Immature natural killer cell (primary cell): ENCODE measurements around the gene KHNYN. TPM values are rescaled to one million over a fixed set of nuclear protein-coding genes. Genes with fewer than 3 reads are reported as not detected.
A peak's percentile ranks its signal among the peaks of the same experiment; 100 is the strongest.

Source experiments
- DNase-seq, 3 donors: peaks; one replicate each; pipeline ENCODE4 v3.0.0; 2022; ENCODE audit warnings: mixed read lengths in 1 of 3
- H3K27ac Mint-ChIP-seq, 6 donors: one replicate each; pipeline ENCODE4 v1.8.0; 2020; ENCODE audit warnings: mixed read lengths in 6 of 6, mild to moderate bottlenecking in 5 of 6, inconsistent platforms in 4 of 6, moderate library complexity in 3 of 6
- H3K27me3 Mint-ChIP-seq, 3 donors: one replicate each; pipeline ENCODE4 v1.8.0; 2020 to 2021; ENCODE audit warnings: low read depth in 3 of 3, mild to moderate bottlenecking in 3 of 3, mixed read lengths in 3 of 3, moderate library complexity in 3 of 3, inconsistent platforms in 1 of 3
- H3K36me3 Mint-ChIP-seq, 3 donors: one replicate each; pipeline ENCODE4 v1.8.0; 2020; ENCODE audit warnings: mixed read lengths in 3 of 3, inconsistent platforms in 2 of 3, mild to moderate bottlenecking in 2 of 3
- H3K4me1 Mint-ChIP-seq, 2 donors: one replicate each; pipeline ENCODE4 v1.8.0; 2020; ENCODE audit warnings: inconsistent platforms in 2 of 2, mild to moderate bottlenecking in 2 of 2, mixed read lengths in 2 of 2, moderate library complexity in 1 of 2
- H3K4me3 Mint-ChIP-seq, 5 donors: one replicate each; pipeline ENCODE4 v1.8.0; 2020; ENCODE audit warnings: mild to moderate bottlenecking in 5 of 5, mixed read lengths in 5 of 5, inconsistent platforms in 3 of 5, moderate library complexity in 3 of 5
- H3K9me3 Mint-ChIP-seq, 6 donors: one replicate each; pipeline ENCODE4 v1.8.0; 2020; ENCODE audit warnings: mild to moderate bottlenecking in 6 of 6, mixed read lengths in 6 of 6, inconsistent platforms in 4 of 6, moderate library complexity in 3 of 6
- polyA plus RNA-seq, 3 donors: library from polyadenylated mRNA; unstranded; fragments of 300-500 nt; fragmentation: Illumina TruSeq; gene quantifications; one replicate each; pipeline ENCODE4 v1.2.3, GENCODE V29; 2021

The KHNYN gene
- polyA plus RNA-seq, 3 donors from 2014 or later, result 12.5 to 28.0 (median 25.6) TPM

- no peak overlapping the region for H3K4me3 Mint-ChIP-seq
- peak in 2 of 3 donors; percentile 6 to 10 for DNase-seq
- H3K27me3 Mint-ChIP-seq, result peaks cover 0 to 5% (median 0%) of the 10 kb centered on the region in 3 donors
- H3K9me3 Mint-ChIP-seq, result no peaks in the 10 kb centered on the region
- H3K36me3 Mint-ChIP-seq, result no peaks in the 10 kb centered on the region
- peaks cover 12 to 13% of the 10 kb centered on the region in 2 donors for H3K4me1 Mint-ChIP-seq
- H3K27ac Mint-ChIP-seq, result peak overlapping the region in 2 of 6 donors; percentile 23 to 27
These were observed 33.9 kb upstream of the KHNYN start for GRCh38 chr14:24395609-24396582.

- H3K27ac Mint-ChIP-seq, result peak overlapping the region in 1 of 6 donors; percentile 26
- H3K36me3 Mint-ChIP-seq, result no peaks in the 10 kb centered on the region
- H3K4me1 Mint-ChIP-seq, result peaks cover 12 to 13% of the 10 kb centered on the region in 2 donors
- peaks cover 0 to 5% (median 4%) of the 10 kb centered on the region in 3 donors for H3K27me3 Mint-ChIP-seq
- peak overlapping the region; percentile 44 to 60 (median 47) for H3K4me3 Mint-ChIP-seq
- peaks cover 0 to under 1% (median 0%) of the 10 kb centered on the region in 6 donors for H3K9me3 Mint-ChIP-seq
- no peak for DNase-seq
These were observed 32.0 kb upstream of the KHNYN start for GRCh38 chr14:24397639-24398292.

GRCh38 chr14:24398293-24398652 lies 31.5 kb upstream of the KHNYN start:
- H3K4me1 Mint-ChIP-seq, result peaks cover 12 to 13% of the 10 kb centered on the region in 2 donors
- peaks cover 0 to 6% (median 5%) of the 10 kb centered on the region in 3 donors for H3K27me3 Mint-ChIP-seq
- DNase-seq, result no peak
- H3K36me3 Mint-ChIP-seq, result no peaks in the 10 kb centered on the region
- H3K27ac Mint-ChIP-seq, result no peak overlapping the region
- peaks cover 0 to 3% (median 0%) of the 10 kb centered on the region in 6 donors for H3K9me3 Mint-ChIP-seq
- H3K4me3 Mint-ChIP-seq, result no peak overlapping the region

GRCh38 chr14:24398653-24399446 lies 30.9 kb upstream of the KHNYN start, which contains the start of gene NYNRIN:
Gene NYNRIN, plus strand, starts transcription at chr14:24399003. Its CDS starts 244 bp downstream, at chr14:24399247.
- peak within 1 kb of the TSS in 1 of 6 donors; percentile 54 for H3K27ac Mint-ChIP-seq
- peaks cover 1 to 6% (median 5%) of the 10 kb centered on the region in 3 donors for H3K27me3 Mint-ChIP-seq
- H3K9me3 Mint-ChIP-seq, result peaks cover 0 to 3% (median 0%) of the 10 kb centered on the region in 6 donors
- peak within 1 kb of the TSS; percentile 59 to 71 (median 65) for H3K4me3 Mint-ChIP-seq
- no peaks in the 10 kb centered on the region for H3K36me3 Mint-ChIP-seq
- H3K4me1 Mint-ChIP-seq, result peaks cover 12 to 13% of the 10 kb centered on the region in 2 donors
- peak; percentile 35 to 46 (median 43) for DNase-seq

GRCh38 chr14:24399447-24399822 lies 30.3 kb upstream of the KHNYN start:
- Mint-ChIP-seq H3K4me3 (peak overlapping the region; percentile 55 to 71 (median 65)), H3K4me1 (peaks cover 12 to 13% of the 10 kb centered on the region in 2 donors), H3K9me3 (peaks cover 0 to 3% (median 0%) of the 10 kb centered on the region in 6 donors), H3K27ac (peak overlapping the region in 1 of 6 donors; percentile 54), H3K27me3 (peaks cover 4 to 10% (median 5%) of the 10 kb centered on the region in 3 donors), H3K36me3 (no peaks in the 10 kb centered on the region)
- no peak for DNase-seq

GRCh38 chr14:24399999-24400718 lies 29.6 kb upstream of the KHNYN start:
- H3K27ac Mint-ChIP-seq, result no peak overlapping the region
- H3K36me3 Mint-ChIP-seq, result no peaks in the 10 kb centered on the region
- peak overlapping the region; percentile 55 to 71 (median 65) for H3K4me3 Mint-ChIP-seq
- H3K9me3 Mint-ChIP-seq, result peaks cover 0 to 3% (median 0%) of the 10 kb centered on the region in 6 donors
- H3K4me1 Mint-ChIP-seq, result peaks cover 12 to 13% of the 10 kb centered on the region in 2 donors
- no peak for DNase-seq
- peaks cover 4 to 13% (median 8%) of the 10 kb centered on the region in 3 donors for H3K27me3 Mint-ChIP-seq

GRCh38 chr14:24401810-24402702 lies 27.7 kb upstream of the KHNYN start:
- H3K27ac Mint-ChIP-seq, result no peak overlapping the region
- no peak overlapping the region for H3K4me3 Mint-ChIP-seq
- H3K4me1 Mint-ChIP-seq, result peaks cover 7 to 12% of the 10 kb centered on the region in 2 donors
- no peaks in the 10 kb centered on the region for H3K36me3 Mint-ChIP-seq
- H3K9me3 Mint-ChIP-seq, result peaks cover 0 to 3% (median 0%) of the 10 kb centered on the region in 6 donors
- peaks cover 3 to 15% (median 4%) of the 10 kb centered on the region in 3 donors for H3K27me3 Mint-ChIP-seq
- DNase-seq, result no peak

GRCh38 chr14:24403294-24403998 lies 26.3 kb upstream of the KHNYN start:
- H3K4me3 Mint-ChIP-seq, result no peak overlapping the region
- no peak overlapping the region for H3K27ac Mint-ChIP-seq
- H3K9me3 Mint-ChIP-seq, result peaks cover 0 to 3% (median 0%) of the 10 kb centered on the region in 6 donors
- H3K4me1 Mint-ChIP-seq, result peaks cover 7 to 8% of the 10 kb centered on the region in 2 donors
- H3K36me3 Mint-ChIP-seq, result no peaks in the 10 kb centered on the region
- DNase-seq, result no peak
- peaks cover 4 to 15% (median 4%) of the 10 kb centered on the region in 3 donors for H3K27me3 Mint-ChIP-seq

- no peak for DNase-seq
- Mint-ChIP-seq H3K4me1 (peaks cover 0 to under 1% of the 10 kb centered on the region in 2 donors), H3K27ac (no peak overlapping the region), H3K9me3 (peaks cover 0 to 3% (median 0%) of the 10 kb centered on the region in 6 donors), H3K27me3 (peaks cover 4 to 15% (median 5%) of the 10 kb centered on the region in 3 donors), H3K4me3 (no peak overlapping the region), H3K36me3 (no peaks in the 10 kb centered on the region)
These were observed 24.9 kb upstream of the KHNYN start for GRCh38 chr14:24404814-24405213.

GRCh38 chr14:24406416-24406815 lies 23.3 kb upstream of the KHNYN start:
- Mint-ChIP-seq H3K27ac (no peak overlapping the region), H3K4me3 (no peak overlapping the region), H3K27me3 (peaks cover 4 to 19% (median 5%) of the 10 kb centered on the region in 3 donors), H3K36me3 (no peaks in the 10 kb centered on the region), H3K9me3 (peaks cover 0 to 3% (median 0%) of the 10 kb centered on the region in 6 donors), H3K4me1 (no peaks in the 10 kb centered on the region)
- no peak for DNase-seq

GRCh38 chr14:24407608-24408325 lies 22.0 kb upstream of the KHNYN start:
- Mint-ChIP-seq H3K4me3 (no peak overlapping the region), H3K27me3 (peaks cover 4 to 16% (median 5%) of the 10 kb centered on the region in 3 donors), H3K36me3 (no peaks in the 10 kb centered on the region)

More at GRCh38 chr14:24407608-24408325, 22.0 kb upstream of the KHNYN start:
- no peaks in the 10 kb centered on the region for H3K4me1 Mint-ChIP-seq
- no peak overlapping the region for H3K27ac Mint-ChIP-seq
- H3K9me3 Mint-ChIP-seq, result peaks cover 0 to 2% (median 0%) of the 10 kb centered on the region in 6 donors
- DNase-seq, result no peak
